Measurements from ENCODE around the gene GASK1A.

DNA sequence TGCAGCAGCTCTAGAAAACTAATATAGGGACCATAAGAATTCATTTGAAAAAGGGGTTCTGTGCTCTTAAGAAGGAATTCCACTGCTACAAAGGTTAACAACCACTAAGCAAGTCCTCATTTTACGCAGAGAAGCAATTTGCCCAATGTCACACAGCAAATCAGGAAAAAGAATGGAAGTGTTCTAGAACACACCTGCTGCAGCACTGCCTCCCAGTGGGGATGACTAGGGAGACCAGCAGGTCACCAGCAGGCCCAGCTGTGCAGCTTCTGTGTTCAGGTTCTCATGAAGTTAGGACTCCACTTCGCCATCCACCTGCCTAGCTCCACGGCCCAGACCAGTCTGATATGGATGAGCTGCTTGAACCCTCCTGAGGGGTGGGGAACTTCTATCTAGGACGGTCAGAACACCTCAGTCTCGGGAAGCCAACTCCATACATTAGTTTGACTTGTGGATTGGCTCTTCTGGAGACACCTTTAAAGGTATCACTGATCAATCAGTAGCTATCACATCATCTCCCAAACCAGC lies 108.2 kb downstream of the GASK1A start:
- no peak for TF ChIP-seq EZH2phosphoT487 (conservative IDR thresholded peaks at IDR 0.05; ENCODE audit: low read length)
- TF ChIP-seq, protein P1, sequence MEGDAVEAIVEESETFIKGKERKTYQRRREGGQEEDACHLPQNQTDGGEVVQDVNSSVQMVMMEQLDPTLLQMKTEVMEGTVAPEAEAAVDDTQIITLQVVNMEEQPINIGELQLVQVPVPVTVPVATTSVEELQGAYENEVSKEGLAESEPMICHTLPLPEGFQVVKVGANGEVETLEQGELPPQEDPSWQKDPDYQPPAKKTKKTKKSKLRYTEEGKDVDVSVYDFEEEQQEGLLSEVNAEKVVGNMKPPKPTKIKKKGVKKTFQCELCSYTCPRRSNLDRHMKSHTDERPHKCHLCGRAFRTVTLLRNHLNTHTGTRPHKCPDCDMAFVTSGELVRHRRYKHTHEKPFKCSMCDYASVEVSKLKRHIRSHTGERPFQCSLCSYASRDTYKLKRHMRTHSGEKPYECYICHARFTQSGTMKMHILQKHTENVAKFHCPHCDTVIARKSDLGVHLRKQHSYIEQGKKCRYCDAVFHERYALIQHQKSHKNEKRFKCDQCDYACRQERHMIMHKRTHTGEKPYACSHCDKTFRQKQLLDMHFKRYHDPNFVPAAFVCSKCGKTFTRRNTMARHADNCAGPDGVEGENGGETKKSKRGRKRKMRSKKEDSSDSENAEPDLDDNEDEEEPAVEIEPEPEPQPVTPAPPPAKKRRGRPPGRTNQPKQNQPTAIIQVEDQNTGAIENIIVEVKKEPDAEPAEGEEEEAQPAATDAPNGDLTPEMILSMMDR (IDR thresholded peaks at IDR 0.05; ENCODE audit: insufficient read depth, low read length, poor library complexity, severe bottlenecking), result no peak

All from SU-DHL-6 (cell line).